GM23338 (cell line): Measurements from ENCODE around the gene RFNG. TPM values are rescaled to one million over a fixed set of nuclear protein-coding genes. Genes with fewer than 3 reads are reported as not detected.
A peak's percentile ranks its signal among the peaks of the same experiment; 100 is the strongest.

Experiments used
- ATAC-seq: fragments of 200-7000 bp; cut with Tn5 transposase; 3 replicates; pipeline ENCODE4 v1.9.1; 2020
- DNase-seq: peaks from one replicate; pipeline ENCODE4 v3.0.0-alpha.2; 2015; ENCODE audit warnings: low spot score
- H2AFZ ChIP-seq: fragments of 200-600 bp; sonication (generic); 2 replicates; pipeline ENCODE4 v1.8.0; 2016; ENCODE audit warnings: antibody characterized with exemption, mild to moderate bottlenecking, moderate library complexity
- H3F3A ChIP-seq: fragments of 200-600 bp; sonication (generic); replicated peaks from 2 replicates; pipeline ENCODE4 v1.8.0; 2017; ENCODE audit warnings: antibody characterized with exemption, mixed run types, low read depth
- H3K27ac ChIP-seq: fragments of 200-600 bp; sonication (generic); 2 replicates; pipeline ENCODE4 v1.6.1; 2016; ENCODE audit warnings: low read depth
- H3K27me3 ChIP-seq: fragments of 200-600 bp; sonication (generic); 2 replicates; pipeline ENCODE4 v1.8.0; 2016; ENCODE audit warnings: mild to moderate bottlenecking, mixed run types, moderate library complexity; ENCODE audit not compliant: insufficient read depth
- H3K36me3 ChIP-seq: fragments of 200-600 bp; sonication (generic); 2 replicates; pipeline ENCODE4 v1.8.0; 2016; ENCODE audit warnings: mild to moderate bottlenecking; ENCODE audit not compliant: insufficient read depth
- H3K4me1 ChIP-seq: fragments of 200-600 bp; sonication (generic); 2 replicates; pipeline ENCODE4 v1.8.0; 2016; ENCODE audit warnings: mild to moderate bottlenecking, moderate library complexity; ENCODE audit not compliant: insufficient read depth
- H3K4me2 ChIP-seq: fragments of 200-600 bp; sonication (generic); 2 replicates; pipeline ENCODE4 v1.7.1; 2017; ENCODE audit warnings: mixed run types
- H3K4me3 ChIP-seq: fragments of 200-600 bp; sonication (generic); 2 replicates; pipeline ENCODE4 v1.6.1; 2016; ENCODE audit warnings: mixed run types
- H3K79me2 ChIP-seq: fragments of 200-600 bp; sonication (generic); replicated peaks from 2 replicates; pipeline ENCODE4 v1.8.0; 2017; ENCODE audit warnings: mild to moderate bottlenecking; ENCODE audit not compliant: insufficient read depth
- H3K9me2 ChIP-seq: fragments of 200-600 bp; sonication (generic); 2 replicates; pipeline ENCODE4 v1.8.0; 2017; ENCODE audit not compliant: insufficient read depth
- H4K20me1 ChIP-seq: fragments of 200-600 bp; sonication (generic); replicated peaks from 2 replicates; pipeline ENCODE4 v1.8.0; 2017; ENCODE audit warnings: mild to moderate bottlenecking; ENCODE audit not compliant: insufficient read depth
- H3K27ac Mint-ChIP-seq: 2 replicates; pipeline ENCODE4 v1.8.0; 2020; ENCODE audit warnings: inconsistent platforms, mild to moderate bottlenecking, moderate library complexity, mixed read lengths
- H3K27me3 Mint-ChIP-seq: 3 replicates; pipeline ENCODE4 v1.8.0; 2022; ENCODE audit warnings: low read depth, mild to moderate bottlenecking, moderate library complexity, mixed read lengths, inconsistent platforms; ENCODE audit not compliant: insufficient read depth, poor library complexity
- H3K36me3 Mint-ChIP-seq: 3 replicates; pipeline ENCODE4 v1.8.0; 2021; ENCODE audit warnings: low read depth, mild to moderate bottlenecking, inconsistent platforms, moderate library complexity, mixed read lengths
- H3K4me1 Mint-ChIP-seq: 3 replicates; pipeline ENCODE4 v1.8.0; 2020; ENCODE audit warnings: mild to moderate bottlenecking, inconsistent platforms, mixed read lengths
- H3K4me3 Mint-ChIP-seq: 3 replicates; pipeline ENCODE4 v1.8.0; 2021; ENCODE audit warnings: moderate library complexity, mild to moderate bottlenecking, inconsistent platforms, mixed read lengths
- H3K9me3 Mint-ChIP-seq: 3 replicates; pipeline ENCODE4 v1.8.0; 2020; ENCODE audit warnings: moderate library complexity, mild to moderate bottlenecking, inconsistent platforms, mixed read lengths
- CREB1 ChIP-seq: fragments of 250-450 bp; sonication (Bioruptor Pico); IDR thresholded peaks from 2 replicates; pipeline ENCODE4 v1.5.0; 2020; ENCODE audit warnings: low read depth, mild to moderate bottlenecking, moderate library complexity
- ETS1 ChIP-seq: IDR thresholded peaks from 2 replicates; pipeline ENCODE4 v1.6.1; 2016; ENCODE audit warnings: antibody characterized with exemption
- EZH2phosphoT487 ChIP-seq: fragments of 200-600 bp; sonication (generic); IDR thresholded peaks from one replicate; pipeline ENCODE4 v1.8.1; 2018; ENCODE audit warnings: antibody characterized with exemption; ENCODE audit not compliant: unreplicated experiment
- NANOG ChIP-seq: IDR thresholded peaks from 2 replicates; pipeline ENCODE4 v1.6.1; 2016; ENCODE audit warnings: antibody characterized with exemption, borderline replicate concordance
- POLR2AphosphoS5 ChIP-seq: IDR thresholded peaks from 2 replicates; pipeline ENCODE4 v1.6.1; 2016; ENCODE audit warnings: antibody characterized with exemption, low read depth
- STAT1 ChIP-seq: IDR thresholded peaks from one replicate; pipeline ENCODE4 v1.6.1; 2016; ENCODE audit warnings: antibody characterized with exemption; ENCODE audit not compliant: unreplicated experiment
- ZNF331 ChIP-seq: fragments of 250-450 bp; sonication (Bioruptor Pico); IDR thresholded peaks from 2 replicates; pipeline ENCODE4 v1.5.0; 2020; ENCODE audit warnings: low read depth, mild to moderate bottlenecking, moderate library complexity
- polyA plus RNA-seq: library from polyadenylated mRNA; unstranded; fragments of >200 nt; fragmentation: Nextera tagmentation; extraction: Ambion mirVana; gene quantifications from 2 replicates; pipeline ENCODE4 v1.2.1, GENCODE V29; 2016
- total RNA-seq: library from RNA; depleted of rRNA; stranded (reverse); fragments of >200 nt; shearing (Covaris generic); gene quantifications from 2 replicates; pipeline ENCODE4 v1.2.3, GENCODE V29; 2014
- TF ChIP-seq, protein P1 (sequence below): IDR thresholded peaks from one replicate; pipeline ENCODE4 v1.6.1; 2018; ENCODE audit warnings: antibody characterized with exemption; ENCODE audit not compliant: unreplicated experiment
- TF ChIP-seq, protein P2 (sequence below), 2 experiments: fragments of 200-600 bp in 1 of 2; sonication (generic) in 1 of 2; conservative IDR thresholded peaks; 2 replicates each; pipeline versions ENCODE4 v1.5.1 to v1.6.1; 2016 to 2017; ENCODE audit warnings: antibody characterized with exemption in 2 of 2, low read depth in 2 of 2, mild to moderate bottlenecking in 2 of 2, moderate library complexity in 1 of 2

The RFNG gene
- total and polyA plus RNA-seq, 2 experiments from 2014 or later, result 18.0 to 44.7 TPM

- Mint-ChIP-seq H3K27ac (no peak within 1 kb of the TSS), H3K9me3 (no peaks in the 10 kb centered on the region), H3K27me3 (peaks cover 19% of the 10 kb centered on the region), H3K36me3 (peaks cover 27% of the 10 kb centered on the region; the same call in 2 of the 3 replicates), H3K4me3 (peak within 1 kb of the TSS; percentile 73), H3K4me1 (peaks cover 23% of the 10 kb centered on the region)
- TF ChIP-seq EZH2phosphoT487 (no peak), POLR2AphosphoS5 (peak; percentile 59), STAT1 (no peak), CREB1 (CRISPR knock-in tag) (peak; percentile 69), ZNF331 (CRISPR knock-in tag) (no peak)
- TF ChIP-seq, protein P1, sequence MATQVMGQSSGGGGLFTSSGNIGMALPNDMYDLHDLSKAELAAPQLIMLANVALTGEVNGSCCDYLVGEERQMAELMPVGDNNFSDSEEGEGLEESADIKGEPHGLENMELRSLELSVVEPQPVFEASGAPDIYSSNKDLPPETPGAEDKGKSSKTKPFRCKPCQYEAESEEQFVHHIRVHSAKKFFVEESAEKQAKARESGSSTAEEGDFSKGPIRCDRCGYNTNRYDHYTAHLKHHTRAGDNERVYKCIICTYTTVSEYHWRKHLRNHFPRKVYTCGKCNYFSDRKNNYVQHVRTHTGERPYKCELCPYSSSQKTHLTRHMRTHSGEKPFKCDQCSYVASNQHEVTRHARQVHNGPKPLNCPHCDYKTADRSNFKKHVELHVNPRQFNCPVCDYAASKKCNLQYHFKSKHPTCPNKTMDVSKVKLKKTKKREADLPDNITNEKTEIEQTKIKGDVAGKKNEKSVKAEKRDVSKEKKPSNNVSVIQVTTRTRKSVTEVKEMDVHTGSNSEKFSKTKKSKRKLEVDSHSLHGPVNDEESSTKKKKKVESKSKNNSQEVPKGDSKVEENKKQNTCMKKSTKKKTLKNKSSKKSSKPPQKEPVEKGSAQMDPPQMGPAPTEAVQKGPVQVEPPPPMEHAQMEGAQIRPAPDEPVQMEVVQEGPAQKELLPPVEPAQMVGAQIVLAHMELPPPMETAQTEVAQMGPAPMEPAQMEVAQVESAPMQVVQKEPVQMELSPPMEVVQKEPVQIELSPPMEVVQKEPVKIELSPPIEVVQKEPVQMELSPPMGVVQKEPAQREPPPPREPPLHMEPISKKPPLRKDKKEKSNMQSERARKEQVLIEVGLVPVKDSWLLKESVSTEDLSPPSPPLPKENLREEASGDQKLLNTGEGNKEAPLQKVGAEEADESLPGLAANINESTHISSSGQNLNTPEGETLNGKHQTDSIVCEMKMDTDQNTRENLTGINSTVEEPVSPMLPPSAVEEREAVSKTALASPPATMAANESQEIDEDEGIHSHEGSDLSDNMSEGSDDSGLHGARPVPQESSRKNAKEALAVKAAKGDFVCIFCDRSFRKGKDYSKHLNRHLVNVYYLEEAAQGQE, result no peak
- TF ChIP-seq, protein P2, sequence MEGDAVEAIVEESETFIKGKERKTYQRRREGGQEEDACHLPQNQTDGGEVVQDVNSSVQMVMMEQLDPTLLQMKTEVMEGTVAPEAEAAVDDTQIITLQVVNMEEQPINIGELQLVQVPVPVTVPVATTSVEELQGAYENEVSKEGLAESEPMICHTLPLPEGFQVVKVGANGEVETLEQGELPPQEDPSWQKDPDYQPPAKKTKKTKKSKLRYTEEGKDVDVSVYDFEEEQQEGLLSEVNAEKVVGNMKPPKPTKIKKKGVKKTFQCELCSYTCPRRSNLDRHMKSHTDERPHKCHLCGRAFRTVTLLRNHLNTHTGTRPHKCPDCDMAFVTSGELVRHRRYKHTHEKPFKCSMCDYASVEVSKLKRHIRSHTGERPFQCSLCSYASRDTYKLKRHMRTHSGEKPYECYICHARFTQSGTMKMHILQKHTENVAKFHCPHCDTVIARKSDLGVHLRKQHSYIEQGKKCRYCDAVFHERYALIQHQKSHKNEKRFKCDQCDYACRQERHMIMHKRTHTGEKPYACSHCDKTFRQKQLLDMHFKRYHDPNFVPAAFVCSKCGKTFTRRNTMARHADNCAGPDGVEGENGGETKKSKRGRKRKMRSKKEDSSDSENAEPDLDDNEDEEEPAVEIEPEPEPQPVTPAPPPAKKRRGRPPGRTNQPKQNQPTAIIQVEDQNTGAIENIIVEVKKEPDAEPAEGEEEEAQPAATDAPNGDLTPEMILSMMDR (conservative IDR thresholded peaks at IDR 0.05; ENCODE audit: low read depth in 2 of 2), result peak in 1 of 2 experiments; percentile 51; a peak in 2 of 4 replicates
- peak; percentile 51 for ATAC-seq
- Histone ChIP-seq H3K9me2 (no peaks in the 10 kb centered on the region), H4K20me1 (peaks cover 26% of the 10 kb centered on the region), H3K4me1 (peaks cover 32% of the 10 kb centered on the region), H3K4me3 (peak within 1 kb of the TSS; percentile 88), H3K36me3 (0 out of 2 replicates have a peak, but pooled peaks cover 5% of the 10 kb centered on the region), H3K79me2 (peaks cover 50% of the 10 kb centered on the region), H2AFZ (no peak within 1 kb of the TSS), H3K27me3 (no peaks in the 10 kb centered on the region), H3K4me2 (peak within 1 kb of the TSS; percentile 91), H3K27ac (peak within 1 kb of the TSS; percentile 81; the same call in 1 of the 2 replicates), H3F3A (0 out of 2 replicates have a peak, but pooled peaks cover 19% of the 10 kb centered on the region)
- peak; percentile 97 for DNase-seq
Observed at GRCh38 chr17:82098169-82098938, 46.7 kb upstream of the RFNG start, which contains the start of gene FASN. Gene FASN, minus strand, starts transcription at chr17:82098236. Its CDS starts 1,791 bp downstream, at chr17:82096445.

GRCh38 chr17:82097919-82098168 is 46.2 kb upstream of the RFNG start:
- Histone ChIP-seq H3K36me3 (0 out of 2 replicates have a peak, but pooled peaks cover 5% of the 10 kb centered on the region), H3K79me2 (peaks cover 53% of the 10 kb centered on the region), H3K27me3 (no peaks in the 10 kb centered on the region), H3K4me3 (peak overlapping the region; percentile 88), H3K4me1 (peaks cover 27% of the 10 kb centered on the region), H2AFZ (no peak overlapping the region), H4K20me1 (peaks cover 26% of the 10 kb centered on the region), H3K4me2 (peak overlapping the region; percentile 91), H3K9me2 (no peaks in the 10 kb centered on the region), H3F3A (0 out of 2 replicates have a peak, but pooled peaks cover 14% of the 10 kb centered on the region), H3K27ac (no peak overlapping the region)
- H3K27me3 Mint-ChIP-seq, result peaks cover 16% of the 10 kb centered on the region
- H3K4me1 Mint-ChIP-seq, result peaks cover 19% of the 10 kb centered on the region
- no peak for ATAC-seq
- no peak for DNase-seq
- peaks cover 31% of the 10 kb centered on the region; the same call in 2 of the 3 replicates for H3K36me3 Mint-ChIP-seq
- no peak overlapping the region for H3K27ac Mint-ChIP-seq
- peak overlapping the region; percentile 69; the same call in 2 of the 3 replicates for H3K4me3 Mint-ChIP-seq
- H3K9me3 Mint-ChIP-seq, result no peaks in the 10 kb centered on the region
- TF ChIP-seq, protein P1, result no peak
- TF ChIP-seq ETS1, result no peak
- no peak for TF ChIP-seq ZNF331 (CRISPR knock-in tag)
- no peak for TF ChIP-seq NANOG
- TF ChIP-seq, protein P2 (conservative IDR thresholded peaks at IDR 0.05; ENCODE audit: low read depth in 2 of 2), result no peak
- TF ChIP-seq STAT1, result no peak
- no peak for TF ChIP-seq POLR2AphosphoS5
